Stimulated activated CD4-positive, alpha-beta T cell treated with anti-CD3 and anti-CD28 coated beads, Interleukin-1b, Interleukin-23, amount 100 ng/mL, for 24 hours (primary cell): ENCODE measurements around the gene SSH2.
"Not testable (repeated sequence)": the region's sequence is repeated elsewhere in the genome, so short reads cannot be mapped to it uniquely, and the experiment has no call there.

ENCODE experiments used
- DNase-seq, 4 experiments: peaks; one replicate each; pipeline ENCODE4 v3.0.0-alpha.2; 2020; ENCODE audit warnings: low read depth in 4 of 4, low spot score in 1 of 4

SSH2 gene

GRCh38 chr17:29929006-29929532 lies 959 bp downstream of the SSH2 start:
- DNase-seq, result peak in 1 of 4 experiments; percentile 7

- DNase-seq, result no peak
Observed at GRCh38 chr17:29927546-29927945, 2.5 kb downstream of the SSH2 start.

GRCh38 chr17:29924786-29925185 lies 5.2 kb downstream of the SSH2 start:
- no peak for DNase-seq

GRCh38 chr17:29918922-29919856 lies 10.8 kb downstream of the SSH2 start:
- DNase-seq, result no peak

GRCh38 chr17:29918016-29918415 lies 12.0 kb downstream of the SSH2 start:
- DNase-seq, result no peak

GRCh38 chr17:29914819-29915537 lies 15.1 kb downstream of the SSH2 start:
- no peak for DNase-seq

GRCh38 chr17:29911641-29912177 lies 18.3 kb downstream of the SSH2 start:
- DNase-seq, result no peak

GRCh38 chr17:29909236-29910003 lies 20.6 kb downstream of the SSH2 start:
- no peak for DNase-seq

- no peak for DNase-seq
Observed at GRCh38 chr17:29906969-29907368, 23.1 kb downstream of the SSH2 start.

- DNase-seq, result no peak
Observed at GRCh38 chr17:29905879-29906167, 24.2 kb downstream of the SSH2 start.

GRCh38 chr17:29905086-29905878 lies 24.7 kb downstream of the SSH2 start:
- no peak for DNase-seq

GRCh38 chr17:29903471-29903870 lies 26.6 kb downstream of the SSH2 start:
- DNase-seq, result no peak

- DNase-seq, result not testable (repeated sequence)
Observed at GRCh38 chr17:29897136-29897535, 32.9 kb downstream of the SSH2 start.

- DNase-seq, result no peak
Observed at GRCh38 chr17:29892201-29892600, 37.8 kb downstream of the SSH2 start.

- DNase-seq, result no peak
Observed at GRCh38 chr17:29891131-29891530, 38.9 kb downstream of the SSH2 start.

GRCh38 chr17:29885031-29885640 lies 44.9 kb downstream of the SSH2 start:
- no peak for DNase-seq

GRCh38 chr17:29883497-29883896 lies 46.5 kb downstream of the SSH2 start:
- no peak for DNase-seq

GRCh38 chr17:29881256-29881655 lies 48.8 kb downstream of the SSH2 start:
- no peak for DNase-seq

GRCh38 chr17:29880031-29880430 lies 50.0 kb downstream of the SSH2 start:
- DNase-seq, result no peak
